SH-SY5Y (cell line): ENCODE measurements around the gene RNF144B.

Source experiments
- GATA2 ChIP-seq: IDR thresholded peaks from 2 replicates; pipeline ENCODE4 v1.6.1; 2011; ENCODE audit warnings: mild to moderate bottlenecking, low read depth, low read length
- GATA3 ChIP-seq: IDR thresholded peaks from 2 replicates; pipeline ENCODE4 v1.6.1; 2011; ENCODE audit warnings: low read depth, mild to moderate bottlenecking, low read length, moderate library complexity

- TF ChIP-seq GATA2: no peak
- no peak for TF ChIP-seq GATA3
These were observed 27.0 kb downstream of the RNF144B start for GRCh38 chr6:18414116-18414515.
